GM12872 (cell line): Measurements from ENCODE around the gene C11orf86.

ENCODE experiments used
- CTCF ChIP-seq: IDR thresholded peaks from 3 replicates; pipeline ENCODE4 v1.5.1; 2011; ENCODE audit warnings: low read depth, mild to moderate bottlenecking, low read length, moderate library complexity; ENCODE audit not compliant: insufficient read depth

C11orf86 gene

DNA sequence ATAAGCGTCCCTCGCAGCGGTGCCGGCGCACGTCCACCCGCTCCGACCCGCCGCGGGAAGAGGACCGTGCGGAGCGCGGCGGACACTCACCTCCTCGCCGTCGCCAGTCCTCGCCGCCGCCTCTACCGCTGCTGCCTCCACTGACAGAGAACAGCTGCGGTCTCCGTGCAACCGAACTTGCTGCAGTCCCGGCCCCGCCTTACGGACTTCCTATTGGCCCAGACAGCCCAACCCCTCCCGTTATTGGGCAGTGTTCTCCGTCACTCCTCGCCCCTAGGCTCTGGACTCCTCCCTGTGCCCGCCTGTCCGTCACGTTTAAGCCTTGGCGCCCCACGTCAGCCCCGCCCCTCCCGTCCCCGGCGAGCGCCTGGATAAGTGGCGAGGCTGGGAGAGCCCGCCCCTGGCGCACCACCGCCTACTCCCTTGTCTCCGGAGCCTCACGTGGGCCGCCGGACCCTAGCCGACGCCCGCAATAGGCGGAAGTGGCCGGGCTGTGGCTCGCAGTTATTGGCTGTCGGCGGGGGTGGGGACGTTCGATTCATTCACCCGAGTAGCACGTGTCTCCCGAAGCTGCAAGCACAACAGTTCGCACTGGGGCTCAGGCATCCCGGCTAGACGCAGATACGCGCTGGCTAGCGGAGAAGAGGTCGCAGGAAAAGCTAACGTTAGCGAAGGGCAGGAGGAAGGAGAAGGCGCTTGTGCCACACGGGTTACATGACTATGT lies 16.7 kb upstream of the C11orf86 start, which contains the start of gene PC:
Gene PC (minus strand): TSS at position 152 of the 724 bp plus-strand sequence. CDS start 86,224 bp downstream, outside the sequence.
- no peak for TF ChIP-seq CTCF

GRCh38 chr11:66958956-66959274 lies 16.2 kb upstream of the C11orf86 start:
- TF ChIP-seq CTCF, result no peak

DNA sequence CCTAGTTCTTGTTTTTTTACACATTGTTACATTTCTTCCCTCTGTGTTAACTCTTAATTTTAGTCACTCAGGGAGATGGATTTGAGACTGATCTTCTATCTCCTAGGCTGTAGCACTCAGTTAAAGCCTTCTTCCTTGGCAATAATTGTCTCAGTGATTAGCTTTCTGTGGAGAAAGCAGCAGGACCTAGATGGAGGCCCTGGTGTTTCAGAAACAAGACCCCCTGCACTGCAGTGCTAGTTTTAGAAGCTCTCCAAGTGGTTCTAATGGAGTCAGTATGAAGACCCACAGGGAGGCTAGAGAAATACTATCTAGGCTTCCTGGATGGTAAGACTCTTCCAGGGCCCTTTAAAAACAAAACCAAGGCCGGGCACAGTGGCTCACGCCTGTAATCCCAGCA lies 12.9 kb upstream of the C11orf86 start:
- TF ChIP-seq CTCF, result no peak

- no peak for TF ChIP-seq CTCF
Observed at GRCh38 chr11:66962801-66963200, 12.3 kb upstream of the C11orf86 start.

DNA sequence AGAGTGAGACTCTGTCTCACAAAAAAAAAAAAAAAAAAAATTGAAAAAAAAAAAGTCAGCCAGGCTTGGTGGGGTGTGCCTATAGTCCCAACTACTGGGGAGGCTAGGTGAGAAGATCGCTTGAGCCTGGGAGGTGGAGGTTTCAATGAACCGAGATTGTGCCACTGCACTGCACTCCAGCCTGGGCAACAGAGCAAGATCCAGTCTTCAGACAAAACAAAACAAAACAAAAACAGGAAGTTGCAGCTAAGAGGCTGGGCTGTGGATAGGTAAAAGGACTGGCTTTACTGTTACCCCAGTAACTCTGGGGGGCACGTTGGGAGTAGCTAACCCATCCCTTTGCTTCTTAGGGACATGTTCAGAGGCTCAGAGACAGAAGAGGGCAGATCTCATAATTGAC lies 10.6 kb upstream of the C11orf86 start:
- TF ChIP-seq CTCF, result no peak

DNA sequence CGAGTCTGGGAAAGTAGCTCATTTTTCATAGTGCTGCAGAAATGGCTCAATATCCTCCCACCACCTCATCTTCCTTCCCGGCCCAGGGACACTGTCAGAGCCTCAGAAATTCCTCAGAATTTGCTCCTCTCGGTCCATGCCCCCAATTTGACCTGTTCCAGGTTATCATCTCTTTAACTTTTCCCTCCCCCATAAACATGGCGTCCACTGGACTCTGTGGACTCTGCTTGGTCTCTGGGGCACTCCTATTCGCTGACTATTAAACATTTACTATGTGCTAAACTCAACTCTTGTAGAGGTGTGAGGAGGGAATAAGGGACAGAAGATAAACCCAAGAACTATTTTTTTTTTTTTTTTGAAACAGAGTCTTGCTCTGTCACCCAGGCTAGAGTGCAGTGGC lies 8.8 kb upstream of the C11orf86 start:
- TF ChIP-seq CTCF, result no peak

DNA sequence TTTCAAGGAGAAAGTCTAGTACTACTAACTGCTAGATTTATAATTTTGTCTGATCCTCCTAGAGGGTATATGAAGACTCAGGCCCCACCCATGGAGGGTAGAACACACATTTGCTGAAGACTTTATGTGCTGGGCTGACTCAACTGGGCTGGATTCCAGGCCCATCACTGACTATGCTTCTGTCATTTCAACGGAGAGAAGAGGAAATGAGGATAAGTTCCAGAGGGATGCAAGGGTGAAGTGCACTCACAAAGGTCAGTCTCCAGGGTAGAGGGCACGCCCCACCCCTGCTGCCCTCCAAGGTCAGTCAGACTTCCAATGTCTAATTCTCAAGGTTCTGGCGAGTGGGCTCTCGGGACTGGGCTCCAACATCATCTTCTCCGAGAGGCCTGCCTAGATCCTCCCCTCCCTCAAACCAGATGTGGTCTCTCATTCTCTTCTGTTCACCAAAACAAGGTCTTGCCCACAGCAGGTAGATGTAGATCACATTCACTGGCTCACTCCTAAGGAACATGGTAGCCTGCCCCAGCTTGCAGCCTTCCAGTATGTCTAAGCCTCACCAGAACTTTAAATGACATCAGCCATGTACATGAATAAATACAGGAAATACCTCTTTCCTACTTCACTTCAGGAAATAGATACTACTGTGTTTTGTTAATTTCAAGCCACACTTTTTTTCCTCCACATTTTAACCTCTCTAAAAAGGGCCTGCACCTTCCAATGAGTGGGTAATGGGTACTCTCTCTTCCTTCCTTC lies 7.3 kb upstream of the C11orf86 start:
- TF ChIP-seq CTCF, result no peak
